T-helper 22 cell (primary cell): Measurements from ENCODE around the gene DHRS7B.
"Not testable (repeated sequence)": the region's sequence is repeated elsewhere in the genome, so short reads cannot be mapped to it uniquely, and the experiment has no call there.

Experiments used
- DNase-seq: peaks from one replicate; pipeline ENCODE4 v3.0.0-alpha.2; 2020; ENCODE audit warnings: low read depth

Gene DHRS7B

GRCh38 chr17:21108651-21109050, 18.1 kb upstream of the DHRS7B start:
- no peak for DNase-seq

- no peak for DNase-seq
Measured at GRCh38 chr17:21113049-21113690, 13.6 kb upstream of the DHRS7B start.

GRCh38 chr17:21113716-21114115, 13.0 kb upstream of the DHRS7B start:
- no peak for DNase-seq

DNA sequence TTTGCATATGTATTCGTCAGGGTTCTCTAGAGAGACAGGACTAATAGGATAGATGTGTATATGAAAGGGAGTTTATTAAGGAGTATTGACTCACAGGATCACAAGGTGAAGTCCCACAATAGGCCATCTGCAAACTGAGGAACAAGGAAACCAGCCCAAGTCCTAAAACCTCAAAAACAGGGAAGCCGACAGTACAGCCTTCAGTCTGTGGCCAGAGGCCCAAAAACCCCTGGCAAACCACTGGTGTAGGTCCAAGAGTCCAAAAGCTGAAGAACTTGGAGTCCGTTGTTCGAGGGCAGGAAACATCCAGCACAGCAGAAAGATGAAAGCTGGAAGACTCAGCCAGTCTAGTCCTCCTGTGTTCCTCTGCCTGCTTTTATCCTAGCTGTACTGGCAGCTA, 12.0 kb upstream of the DHRS7B start:
- not testable (repeated sequence) for DNase-seq

DNA sequence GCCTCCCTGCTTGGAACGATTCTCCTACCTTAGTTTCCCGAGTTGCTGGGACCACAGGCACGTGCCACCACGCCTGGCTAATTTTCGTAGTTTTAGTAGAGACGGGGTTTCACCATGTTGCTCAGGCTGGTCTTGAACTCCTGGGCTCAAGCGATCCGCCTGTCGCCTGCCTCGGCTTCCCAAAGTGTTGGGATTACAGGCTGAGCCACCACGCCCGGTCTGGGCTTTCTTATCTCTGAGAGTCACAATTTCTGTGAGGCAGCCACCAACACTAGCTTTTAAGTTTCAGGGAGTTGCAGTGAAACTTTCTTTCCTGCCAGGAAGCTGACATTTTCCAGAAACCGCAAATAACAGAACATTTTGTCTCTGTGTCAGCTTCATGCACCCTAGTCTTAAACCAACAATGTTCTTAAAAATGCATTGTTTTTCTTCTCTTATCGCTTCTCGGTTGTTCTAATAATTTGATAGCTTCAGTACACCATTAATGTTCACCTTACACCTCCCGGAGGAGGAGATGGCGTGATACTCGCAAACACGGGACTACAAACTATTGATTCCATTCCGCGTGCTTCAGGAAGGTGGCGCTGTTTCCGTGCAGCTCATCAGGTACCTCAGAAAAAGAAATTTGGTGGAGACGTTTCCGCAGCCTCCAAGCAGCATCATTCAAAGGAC, 7.4 kb upstream of the DHRS7B start:
- DNase-seq: peak; percentile 34

DNA sequence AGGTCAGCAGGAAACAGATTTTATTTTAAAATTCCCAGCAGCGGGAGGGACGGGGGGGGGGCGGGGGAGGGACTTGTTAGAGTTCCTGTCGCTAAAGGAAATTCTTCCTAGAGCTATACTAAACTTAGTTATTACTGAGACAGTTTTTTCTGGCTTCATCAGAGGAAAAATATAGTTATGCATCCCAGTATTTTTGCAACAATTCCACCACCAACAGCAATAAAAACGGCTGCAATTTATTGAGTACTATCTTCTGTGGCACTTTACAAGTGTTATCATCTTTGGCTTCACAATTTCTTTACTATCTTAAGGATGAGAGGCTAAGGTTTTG, 6.9 kb upstream of the DHRS7B start:
- no peak for DNase-seq

DNA sequence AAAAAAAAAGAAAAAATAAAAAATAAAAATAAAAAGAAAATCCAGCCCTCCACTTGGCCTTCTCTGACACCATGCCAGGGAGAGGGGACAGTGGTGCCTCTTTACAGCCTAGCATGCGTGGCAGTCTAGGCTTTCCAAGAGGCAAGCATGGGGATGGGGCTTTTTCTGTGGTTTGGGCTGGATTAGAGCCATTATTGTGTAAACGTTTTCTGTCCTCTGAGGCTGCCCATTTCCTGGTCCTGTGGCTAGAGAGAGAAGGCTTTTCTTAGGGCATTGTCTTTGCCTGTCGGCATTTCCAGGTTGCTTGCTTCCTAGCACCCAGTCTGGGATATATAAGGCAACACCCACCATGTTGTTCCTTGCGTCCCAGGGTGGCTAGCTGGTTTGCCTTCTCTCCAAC, 2.7 kb upstream of the DHRS7B start:
- DNase-seq: no peak

- not testable (repeated sequence) for DNase-seq
Measured at GRCh38 chr17:21124517-21124916, 2.2 kb upstream of the DHRS7B start.

DNA sequence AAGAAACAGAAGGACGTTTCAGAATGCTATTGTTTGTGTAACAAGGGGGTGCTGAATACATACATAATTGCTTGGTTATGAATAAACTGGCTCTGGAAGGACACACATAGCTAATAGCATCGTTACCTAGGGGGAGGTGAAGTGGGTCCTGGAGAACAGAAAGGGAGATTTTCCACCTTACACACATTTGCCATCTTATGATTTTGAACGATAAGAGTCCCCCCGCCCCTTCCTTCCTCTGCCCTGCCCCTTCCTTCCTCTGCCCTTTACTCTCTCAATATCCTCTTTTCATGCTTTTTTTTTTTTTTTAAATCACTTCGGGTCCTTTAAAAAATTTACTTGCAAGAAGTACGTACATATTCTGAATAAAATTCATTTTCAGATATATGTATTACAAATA, 902 bp upstream of the DHRS7B start:
- peak; percentile 69 for DNase-seq

GRCh38 chr17:21127509-21128077, 829 bp downstream of the DHRS7B start:
- no peak for DNase-seq

- DNase-seq: no peak
Measured at GRCh38 chr17:21129023-21129681, 2.4 kb downstream of the DHRS7B start.

DNA sequence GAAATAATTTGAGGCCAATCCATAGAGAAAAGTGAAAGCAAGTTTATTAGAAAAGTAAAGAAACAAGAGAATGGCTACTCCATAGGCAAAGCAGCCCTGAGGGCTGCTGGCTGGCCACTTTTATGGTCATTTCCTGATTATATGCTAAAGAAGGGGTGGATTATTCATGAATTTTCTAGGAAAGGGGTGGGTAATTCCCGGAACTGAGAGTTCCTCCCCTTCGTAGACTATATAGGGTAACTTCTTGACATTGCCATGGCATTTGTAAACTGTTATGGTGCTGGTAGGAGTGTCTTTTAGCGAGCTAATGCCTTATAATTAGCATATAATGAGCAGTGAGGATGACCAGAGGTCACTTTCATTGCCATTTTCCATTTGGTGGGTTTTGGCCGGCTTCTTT, 4.4 kb downstream of the DHRS7B start:
- DNase-seq: no peak

- no peak for DNase-seq
Measured at GRCh38 chr17:21132428-21132827, 5.7 kb downstream of the DHRS7B start.

DNA sequence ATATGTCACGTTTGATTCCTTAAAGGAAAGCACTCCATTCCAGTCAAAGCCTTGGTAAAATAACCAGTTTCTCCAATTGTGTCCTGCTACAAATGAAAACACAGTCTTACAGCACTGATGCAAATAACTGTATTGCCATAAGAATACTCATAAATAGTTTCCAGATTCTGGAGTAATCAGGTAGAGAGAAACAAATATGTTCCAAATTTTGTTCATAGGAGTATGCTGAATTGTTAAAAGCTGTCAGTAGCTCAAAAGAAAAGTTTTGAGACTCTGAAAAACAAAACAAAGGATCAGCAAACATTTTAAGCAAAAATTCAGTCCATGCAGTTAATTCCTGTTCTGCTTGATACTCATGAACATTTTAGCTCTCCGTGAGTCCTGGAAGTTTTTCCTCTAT, 7.8 kb downstream of the DHRS7B start:
- DNase-seq: no peak

DNA sequence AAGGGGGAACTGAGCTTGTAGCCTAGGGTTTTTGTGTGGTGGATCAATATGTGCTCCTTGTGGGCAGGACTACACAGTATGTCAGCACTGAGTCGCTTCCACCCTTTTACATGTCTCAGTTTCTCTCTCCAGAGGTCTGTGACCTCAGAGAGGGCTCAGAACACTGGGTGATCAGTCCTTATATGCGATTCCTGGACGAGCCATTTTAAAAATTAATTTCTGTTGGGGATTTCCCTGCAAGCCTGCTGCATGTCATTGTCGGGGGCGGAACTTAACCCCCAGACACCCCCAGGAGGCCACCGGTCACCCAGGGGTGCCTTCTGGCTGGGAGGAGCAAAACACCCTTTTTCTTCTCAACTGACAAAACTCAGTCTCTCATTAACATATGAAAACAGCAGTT, 14.1 kb downstream of the DHRS7B start:
- DNase-seq: no peak

DNA sequence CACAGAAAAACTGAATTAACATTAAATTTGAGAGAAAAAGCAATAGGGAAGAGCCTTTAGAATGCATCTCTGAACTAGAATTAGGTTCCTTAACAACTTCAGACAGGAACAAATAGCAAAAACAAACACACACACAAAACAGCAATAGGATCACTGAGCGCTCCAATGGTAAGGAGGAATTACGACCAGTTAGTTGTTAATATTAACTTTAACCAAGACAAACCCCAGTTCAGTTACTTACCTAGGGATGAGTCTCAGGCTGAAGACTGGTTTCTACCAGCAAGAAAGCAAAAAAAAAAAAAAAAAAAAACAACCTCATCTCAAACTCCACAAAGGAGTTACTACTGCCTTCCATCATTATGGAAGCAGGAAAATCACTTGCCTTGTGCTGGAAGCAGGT, 14.6 kb downstream of the DHRS7B start:
- DNase-seq: no peak

DNA sequence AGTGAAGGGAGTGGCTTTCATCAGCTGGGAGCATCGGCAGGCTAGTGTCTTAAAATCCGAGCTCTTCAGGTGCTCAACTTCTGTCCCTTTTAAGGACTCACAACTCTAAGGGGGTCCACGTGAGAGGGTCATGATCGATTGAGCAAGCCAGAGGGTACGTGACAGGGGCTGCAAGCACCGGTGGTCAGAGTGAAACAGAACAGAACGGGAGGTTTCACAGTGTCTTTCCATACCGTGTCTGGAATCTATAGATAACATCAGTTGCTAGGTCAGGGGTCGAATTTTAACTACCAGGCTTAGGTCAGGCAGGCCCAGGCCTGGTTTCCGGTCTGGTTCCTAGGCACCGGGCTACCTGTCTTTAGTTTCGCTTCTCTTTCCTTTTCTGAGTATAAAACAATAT, 15.3 kb downstream of the DHRS7B start:
- DNase-seq: not testable (repeated sequence)

DNA sequence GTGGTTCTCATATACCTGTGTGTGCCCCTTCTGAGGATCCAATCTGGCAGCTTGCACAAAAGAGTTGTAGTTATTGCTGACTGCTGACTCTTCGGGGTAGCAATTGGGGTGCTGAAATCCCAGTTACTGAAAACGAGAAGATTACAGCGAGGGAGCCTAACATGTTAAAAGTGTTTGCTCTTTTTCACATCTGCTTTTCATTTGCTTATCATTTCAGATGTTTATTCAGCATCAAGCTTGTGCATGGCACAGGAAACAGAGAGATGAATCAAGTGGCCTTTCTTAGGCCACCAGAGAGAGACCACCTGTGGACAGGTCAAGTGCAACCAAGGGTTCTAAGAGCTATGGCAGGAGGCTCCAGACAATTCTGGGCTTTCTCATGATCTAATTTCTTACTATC, 16.9 kb downstream of the DHRS7B start:
- DNase-seq: no peak

GRCh38 chr17:21144299-21144698, 17.5 kb downstream of the DHRS7B start:
- DNase-seq: not testable (repeated sequence)

DNA sequence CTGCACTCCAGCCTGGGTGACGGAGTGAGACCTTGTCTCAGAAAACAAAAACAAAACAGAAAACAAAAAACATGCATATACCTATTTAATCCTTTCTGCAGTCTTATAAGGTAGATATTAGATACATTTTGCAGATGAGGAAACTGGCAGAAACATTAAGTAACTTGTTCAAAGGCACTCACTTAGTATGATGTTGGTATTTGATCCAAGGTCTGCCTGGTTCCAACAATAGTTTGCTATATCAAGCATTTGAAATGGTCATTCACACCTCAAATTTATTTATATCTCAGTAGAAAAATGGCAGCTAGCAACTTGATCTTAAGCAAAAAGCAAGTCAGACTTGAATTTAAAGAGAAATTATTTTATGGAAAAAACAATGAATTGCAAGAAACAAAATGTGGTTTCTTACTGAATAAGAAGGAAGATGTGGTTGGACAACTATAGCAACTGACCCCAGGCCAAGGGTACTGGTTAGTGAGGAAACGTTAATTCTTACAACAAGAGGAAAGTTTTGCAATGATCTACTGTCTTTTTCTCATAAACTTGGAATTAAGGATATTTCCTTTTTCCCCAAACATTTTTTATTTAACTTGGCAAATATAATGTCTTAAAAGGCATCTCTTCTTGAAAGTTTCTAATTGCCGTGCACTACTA, 19.7 kb downstream of the DHRS7B start:
- DNase-seq: no peak

GRCh38 chr17:21149621-21150020, 22.9 kb downstream of the DHRS7B start:
- DNase-seq: no peak

DNA sequence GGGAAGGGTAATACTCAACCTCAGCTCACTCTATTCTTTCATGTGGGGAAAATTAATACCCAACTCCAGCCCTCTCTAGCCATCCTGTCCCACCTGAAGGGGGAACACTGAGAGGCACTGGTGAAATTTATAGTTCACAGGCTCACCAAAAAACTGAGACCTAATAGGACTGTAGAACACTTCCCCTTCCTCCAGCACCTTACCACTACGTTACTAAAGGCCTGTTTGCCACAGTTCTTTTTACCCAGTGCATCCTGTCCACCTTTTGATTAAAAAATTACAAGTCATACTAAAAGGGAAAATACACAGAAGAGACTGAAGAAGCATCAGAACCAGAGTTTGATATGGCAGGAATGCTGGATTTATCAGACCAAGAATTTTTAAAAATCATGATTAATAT, 26.0 kb downstream of the DHRS7B start:
- no peak for DNase-seq
